BJ (cell line): ENCODE measurements around the gene FMN2. TPM values are rescaled to one million over a fixed set of nuclear protein-coding genes. Genes with fewer than 3 reads are reported as not detected.

ENCODE experiments used
- CTCF ChIA-PET: fragments of 350-600 bp; formaldehyde crosslinking; extraction: SDS; loops from one replicate; lab custom pipeline; 2021; ENCODE audit warnings: antibody characterized with exemption, inconsistent platforms; lab: Yijun Ruan, JAX
- POLR2A ChIA-PET: fragments of 300-600 bp; sonication (Branson Sonifier 250); formaldehyde crosslinking; extraction: SDS; loops from one replicate; lab custom pipeline; 2021; ENCODE audit warnings: antibody characterized with exemption; lab: Charles Lee
- DNase-seq: peaks from one replicate; pipeline ENCODE4 v3.0.0-alpha.2; 2011; ENCODE audit warnings: low read depth
- H3K27me3 ChIP-seq: 2 replicates; pipeline ENCODE4 v1.6.0; 2011; ENCODE audit warnings: low read length; ENCODE audit not compliant: control insufficient read depth, insufficient read depth
- H3K36me3 ChIP-seq: 2 replicates; pipeline ENCODE4 v1.5.1; 2011; ENCODE audit warnings: low read length; ENCODE audit not compliant: control insufficient read depth, insufficient read depth
- H3K4me3 ChIP-seq: 2 replicates; pipeline ENCODE4 v1.5.1; 2011; ENCODE audit warnings: low read depth, mild to moderate bottlenecking, control low read depth, low read length
- CTCF ChIP-seq: IDR thresholded peaks from 2 replicates; pipeline ENCODE4 v1.5.1; 2011; ENCODE audit warnings: low read depth, mild to moderate bottlenecking, control low read depth, inconsistent platforms, low read length, moderate library complexity; ENCODE audit not compliant: insufficient read depth
- polyA plus RNA-seq: library from polyadenylated mRNA; depleted of rRNA; stranded (reverse); fragments of >200 nt; gene quantifications from 2 replicates; pipeline ENCODE4 v1.2.3, GENCODE V29; 2011

The FMN2 gene
- polyA plus RNA-seq, 1 experiment: 14.6 TPM

- ChIA-PET CTCF (interaction anchor here (0.8 to 1.8 kb wide), 4 partner anchors 11 to 203 kb away, joined by 3 to 5 read pairs (median 4); no protein-coding TSS in a partner anchor), POLR2A (no interaction called here)
- no peak overlapping the region for H3K4me3 ChIP-seq
Measured at GRCh38 chr1:240399381-240399780, 307.7 kb downstream of the FMN2 start.

GRCh38 chr1:240401731-240402130, 310.0 kb downstream of the FMN2 start:
- H3K27me3 ChIP-seq: no peaks in the 10 kb centered on the region
- no peaks in the 10 kb centered on the region for H3K36me3 ChIP-seq
- ChIA-PET POLR2A (no interaction called here), CTCF (interaction anchor here (0.9 kb wide), 1 partner anchor 374 kb away, joined by 3 read pairs; no protein-coding TSS in a partner anchor)
- no peak overlapping the region for H3K4me3 ChIP-seq
- no peak for TF ChIP-seq CTCF
- no peak for DNase-seq

More at GRCh38 chr1:240399381-240399780, 307.7 kb downstream of the FMN2 start:
- Histone ChIP-seq H3K27me3 (no peaks in the 10 kb centered on the region), H3K36me3 (no peaks in the 10 kb centered on the region)
- no peak for DNase-seq
- TF ChIP-seq CTCF: no peak

- CTCF ChIA-PET: interaction anchor here (0.9 to 1.1 kb wide), 2 partner anchors 10 to 375 kb away, joined by 3 read pairs; no protein-coding TSS in a partner anchor
- Histone ChIP-seq H3K27me3 (no peaks in the 10 kb centered on the region), H3K4me3 (no peak overlapping the region), H3K36me3 (no peaks in the 10 kb centered on the region)
- POLR2A ChIA-PET: no interaction called here
- TF ChIP-seq CTCF: no peak
- DNase-seq: no peak
Measured at GRCh38 chr1:240402326-240402725, 310.6 kb downstream of the FMN2 start.

GRCh38 chr1:240404286-240404685, 312.6 kb downstream of the FMN2 start:
- Histone ChIP-seq H3K36me3 (no peaks in the 10 kb centered on the region), H3K4me3 (no peak overlapping the region), H3K27me3 (no peaks in the 10 kb centered on the region)
- CTCF ChIA-PET: no interaction called here
- no peak for TF ChIP-seq CTCF
- DNase-seq: no peak
- POLR2A ChIA-PET: no interaction called here

- ChIA-PET CTCF (no interaction called here), POLR2A (no interaction called here)
Measured at GRCh38 chr1:240405751-240406150, 314.1 kb downstream of the FMN2 start.

More at GRCh38 chr1:240405751-240406150, 314.1 kb downstream of the FMN2 start:
- DNase-seq: no peak
- no peaks in the 10 kb centered on the region for H3K27me3 ChIP-seq
- no peaks in the 10 kb centered on the region for H3K36me3 ChIP-seq
- TF ChIP-seq CTCF: no peak
- H3K4me3 ChIP-seq: no peak overlapping the region
